Immature natural killer cell (primary cell): ENCODE results near the gene CHERP. TPM values are rescaled to one million over a fixed set of nuclear protein-coding genes. Genes with fewer than 3 reads are reported as not detected.
"Not testable (repeated sequence)": the region's sequence is repeated elsewhere in the genome, so short reads cannot be mapped to it uniquely, and the experiment has no call there.

ENCODE experiments used
- DNase-seq, 3 donors: peaks; one replicate each; pipeline ENCODE4 v3.0.0; 2022; ENCODE audit warnings: mixed read lengths in 1 of 3
- H3K27ac Mint-ChIP-seq, 6 donors: one replicate each; pipeline ENCODE4 v1.8.0; 2020; ENCODE audit warnings: mixed read lengths in 6 of 6, mild to moderate bottlenecking in 5 of 6, inconsistent platforms in 4 of 6, moderate library complexity in 3 of 6
- H3K27me3 Mint-ChIP-seq, 3 donors: one replicate each; pipeline ENCODE4 v1.8.0; 2020 to 2021; ENCODE audit warnings: low read depth in 3 of 3, mild to moderate bottlenecking in 3 of 3, mixed read lengths in 3 of 3, moderate library complexity in 3 of 3, inconsistent platforms in 1 of 3
- H3K36me3 Mint-ChIP-seq, 3 donors: one replicate each; pipeline ENCODE4 v1.8.0; 2020; ENCODE audit warnings: mixed read lengths in 3 of 3, inconsistent platforms in 2 of 3, mild to moderate bottlenecking in 2 of 3
- H3K4me1 Mint-ChIP-seq, 2 donors: one replicate each; pipeline ENCODE4 v1.8.0; 2020; ENCODE audit warnings: inconsistent platforms in 2 of 2, mild to moderate bottlenecking in 2 of 2, mixed read lengths in 2 of 2, moderate library complexity in 1 of 2
- H3K4me3 Mint-ChIP-seq, 5 donors: one replicate each; pipeline ENCODE4 v1.8.0; 2020; ENCODE audit warnings: mild to moderate bottlenecking in 5 of 5, mixed read lengths in 5 of 5, inconsistent platforms in 3 of 5, moderate library complexity in 3 of 5
- H3K9me3 Mint-ChIP-seq, 6 donors: one replicate each; pipeline ENCODE4 v1.8.0; 2020; ENCODE audit warnings: mild to moderate bottlenecking in 6 of 6, mixed read lengths in 6 of 6, inconsistent platforms in 4 of 6, moderate library complexity in 3 of 6
- polyA plus RNA-seq, 3 donors: library from polyadenylated mRNA; unstranded; fragments of 300-500 nt; fragmentation: Illumina TruSeq; gene quantifications; one replicate each; pipeline ENCODE4 v1.2.3, GENCODE V29; 2021

Gene CHERP
- polyA plus RNA-seq, 3 donors from 2014 or later = 1.6 to 19.9 (median 3.4) TPM

GRCh38 chr19:16544473-16545231 is 2.4 kb upstream of the CHERP start:
- peaks cover 30 to 35% of the 10 kb centered on the region in 2 donors for H3K4me1 Mint-ChIP-seq
- H3K27ac Mint-ChIP-seq = peak overlapping the region in 5 of 6 donors; percentile 35 to 73 (median 67)
- H3K27me3 Mint-ChIP-seq = peaks cover 2 to 10% (median 9%) of the 10 kb centered on the region in 3 donors
- no peak for DNase-seq
- peaks cover 0 to under 1% (median 0%) of the 10 kb centered on the region in 3 donors for H3K36me3 Mint-ChIP-seq
- peak overlapping the region in 4 of 5 donors; percentile 1 to 44 (median 32) for H3K4me3 Mint-ChIP-seq
- H3K9me3 Mint-ChIP-seq = no peaks in the 10 kb centered on the region

- Mint-ChIP-seq H3K27ac (peak overlapping the region; percentile 66 to 96 (median 90)), H3K27me3 (peaks cover 2 to 10% (median 9%) of the 10 kb centered on the region in 3 donors), H3K4me1 (peaks cover 36 to 40% of the 10 kb centered on the region in 2 donors), H3K4me3 (peak overlapping the region; percentile 90 to 92 (median 90))
- not testable (repeated sequence) for H3K9me3 Mint-ChIP-seq, H3K36me3 Mint-ChIP-seq, DNase-seq
Measured at GRCh38 chr19:16543734-16544133, 1.5 kb upstream of the CHERP start.

- H3K27ac Mint-ChIP-seq = peak overlapping the region; percentile 89 to 96 (median 94)
- H3K4me1 Mint-ChIP-seq = peaks cover 40 to 48% of the 10 kb centered on the region in 2 donors
- peaks cover 2 to 10% (median 9%) of the 10 kb centered on the region in 3 donors for H3K27me3 Mint-ChIP-seq
- peaks cover 3 to 4% (median 3%) of the 10 kb centered on the region in 3 donors for H3K36me3 Mint-ChIP-seq
- H3K4me3 Mint-ChIP-seq = peak overlapping the region; percentile 90 to 92 (median 90)
- DNase-seq = no peak
- H3K9me3 Mint-ChIP-seq = no peaks in the 10 kb centered on the region
Measured at GRCh38 chr19:16542910-16543472, 754 bp upstream of the CHERP start.

GRCh38 chr19:16541526-16542044 is 652 bp downstream of the CHERP start:
- Mint-ChIP-seq H3K27me3 (peaks cover 2 to 10% (median 9%) of the 10 kb centered on the region in 3 donors), H3K9me3 (no peaks in the 10 kb centered on the region), H3K27ac (peak overlapping the region; percentile 74 to 89 (median 85)), H3K4me3 (peak overlapping the region; percentile 82 to 91 (median 86)), H3K4me1 (peaks cover 47 to 57% of the 10 kb centered on the region in 2 donors), H3K36me3 (peaks cover 3 to 4% (median 4%) of the 10 kb centered on the region in 3 donors)
- DNase-seq = no peak

GRCh38 chr19:16540948-16541347 is 1.3 kb downstream of the CHERP start:
- H3K4me1 Mint-ChIP-seq = peaks cover 48 to 57% of the 10 kb centered on the region in 2 donors
- peaks cover 3 to 4% (median 4%) of the 10 kb centered on the region in 3 donors for H3K36me3 Mint-ChIP-seq
- H3K9me3 Mint-ChIP-seq = no peaks in the 10 kb centered on the region
- H3K27ac Mint-ChIP-seq = peak overlapping the region; percentile 74 to 89 (median 85)
- no peak for DNase-seq
- H3K27me3 Mint-ChIP-seq = peaks cover 2 to 10% (median 10%) of the 10 kb centered on the region in 3 donors
- H3K4me3 Mint-ChIP-seq = peak overlapping the region; percentile 82 to 91 (median 86)

GRCh38 chr19:16537111-16537510 is 5.1 kb downstream of the CHERP start:
- H3K4me3 Mint-ChIP-seq = no peak overlapping the region

GRCh38 chr19:16536130-16536529 is 6.1 kb downstream of the CHERP start:
- H3K27ac Mint-ChIP-seq = no peak overlapping the region
- peaks cover 0 to 3% (median 2%) of the 10 kb centered on the region in 3 donors for H3K27me3 Mint-ChIP-seq
- H3K36me3 Mint-ChIP-seq = peaks cover 4 to 16% (median 7%) of the 10 kb centered on the region in 3 donors
- H3K4me3 Mint-ChIP-seq = no peak overlapping the region
- DNase-seq = no peak
- peaks cover 29 to 31% of the 10 kb centered on the region in 2 donors for H3K4me1 Mint-ChIP-seq
- no peaks in the 10 kb centered on the region for H3K9me3 Mint-ChIP-seq

More at GRCh38 chr19:16537111-16537510, 5.1 kb downstream of the CHERP start:
- H3K27ac Mint-ChIP-seq = peak overlapping the region in 2 of 6 donors; percentile 40 to 58
- no peaks in the 10 kb centered on the region for H3K9me3 Mint-ChIP-seq
- peaks cover 0 to 7% (median 5%) of the 10 kb centered on the region in 3 donors for H3K27me3 Mint-ChIP-seq
- H3K36me3 Mint-ChIP-seq = peaks cover 4 to 9% (median 7%) of the 10 kb centered on the region in 3 donors
- peaks cover 36 to 38% of the 10 kb centered on the region in 2 donors for H3K4me1 Mint-ChIP-seq
- DNase-seq = no peak

- no peaks in the 10 kb centered on the region for H3K9me3 Mint-ChIP-seq
- H3K4me3 Mint-ChIP-seq = no peak overlapping the region
- peaks cover 0 to 3% (median 0%) of the 10 kb centered on the region in 3 donors for H3K27me3 Mint-ChIP-seq
- no peak overlapping the region for H3K27ac Mint-ChIP-seq
- H3K4me1 Mint-ChIP-seq = peaks cover 25 to 27% of the 10 kb centered on the region in 2 donors
- H3K36me3 Mint-ChIP-seq = peaks cover 4 to 16% (median 7%) of the 10 kb centered on the region in 3 donors
- DNase-seq = no peak
Measured at GRCh38 chr19:16535381-16535780, 6.9 kb downstream of the CHERP start.

GRCh38 chr19:16532440-16533234 is 9.6 kb downstream of the CHERP start:
- Mint-ChIP-seq H3K36me3 (peaks cover 1 to 20% (median 4%) of the 10 kb centered on the region in 3 donors), H3K27me3 (peaks cover 0 to 6% (median 2%) of the 10 kb centered on the region in 3 donors), H3K4me3 (no peak overlapping the region), H3K27ac (no peak overlapping the region), H3K9me3 (no peaks in the 10 kb centered on the region), H3K4me1 (peaks cover 6 to 8% of the 10 kb centered on the region in 2 donors)
- no peak for DNase-seq

- no peak for DNase-seq
- H3K27me3 Mint-ChIP-seq = peaks cover 0 to 5% (median 2%) of the 10 kb centered on the region in 3 donors
- H3K9me3 Mint-ChIP-seq = no peaks in the 10 kb centered on the region
- H3K4me3 Mint-ChIP-seq = no peak overlapping the region
- no peak overlapping the region for H3K27ac Mint-ChIP-seq
- H3K36me3 Mint-ChIP-seq = peaks cover 3 to 26% (median 4%) of the 10 kb centered on the region in 3 donors
- H3K4me1 Mint-ChIP-seq = peaks cover 0 to 4% of the 10 kb centered on the region in 2 donors
Measured at GRCh38 chr19:16531380-16531669, 10.9 kb downstream of the CHERP start.

- peaks cover 0 to 2% of the 10 kb centered on the region in 2 donors for H3K4me1 Mint-ChIP-seq
- no peak overlapping the region for H3K4me3 Mint-ChIP-seq
- no peak for DNase-seq
- H3K27me3 Mint-ChIP-seq = peaks cover 0 to 5% (median 2%) of the 10 kb centered on the region in 3 donors
- H3K27ac Mint-ChIP-seq = no peak overlapping the region
- peaks cover 3 to 26% (median 4%) of the 10 kb centered on the region in 3 donors for H3K36me3 Mint-ChIP-seq
- H3K9me3 Mint-ChIP-seq = no peaks in the 10 kb centered on the region
Measured at GRCh38 chr19:16530540-16531379, 11.5 kb downstream of the CHERP start.

GRCh38 chr19:16529466-16530144 is 12.6 kb downstream of the CHERP start:
- no peak for DNase-seq
- H3K27ac Mint-ChIP-seq = peak overlapping the region in 1 of 6 donors; percentile 58
- H3K27me3 Mint-ChIP-seq = peaks cover 0 to 5% (median 2%) of the 10 kb centered on the region in 3 donors
- H3K4me3 Mint-ChIP-seq = no peak overlapping the region
- no peaks in the 10 kb centered on the region for H3K9me3 Mint-ChIP-seq
- H3K4me1 Mint-ChIP-seq = peaks cover 0 to 2% of the 10 kb centered on the region in 2 donors
- H3K36me3 Mint-ChIP-seq = peaks cover 3 to 26% (median 4%) of the 10 kb centered on the region in 3 donors
